IPS-NIHi7 (cell line): Measurements from ENCODE around the gene NDRG3.

Experiments used
- DNase-seq: peaks from one replicate; pipeline ENCODE4 v3.0.0; 2012; ENCODE audit warnings: mixed read lengths; ENCODE audit errors: extremely low spot score

NDRG3 gene

GRCh38 chr20:36606158-36607066 lies 139.5 kb downstream of the NDRG3 start:
- no peak for DNase-seq

GRCh38 chr20:36605399-36606157 lies 140.3 kb downstream of the NDRG3 start, which contains the start of gene RAB5IF:
Gene RAB5IF, plus strand, starts transcription at chr20:36605779. Its CDS starts 173 bp downstream, at chr20:36605952.
- peak; percentile 96 for DNase-seq

GRCh38 chr20:36604952-36605398 lies 140.9 kb downstream of the NDRG3 start:
- DNase-seq: no peak
